ENCODE measurements around the gene MED13L. TPM values are rescaled to one million over a fixed set of nuclear protein-coding genes. Genes with fewer than 3 reads are reported as not detected.

MED13L gene
- total and polyA plus RNA-seq, 2 of the 8 experiments (the other 6 are each of a cell fraction or from before 2014, with no cell fraction given) = 15.9 to 51.7 TPM

GRCh38 chr12:116093915-116094314 is 183.6 kb downstream of the MED13L start:
- H3K36me3 ChIP-seq (ENCODE audit: control insufficient read depth in 2 of 4, insufficient read depth in 4 of 4, low read length in 3 of 4) = no peaks in the 10 kb centered on the region
- no peaks in the 10 kb centered on the region for H3K79me1 ChIP-seq (ENCODE audit: low read depth, low read length)
- TF ChIP-seq ASH2L (IDR thresholded peaks at IDR 0.05; ENCODE audit: low read length) = no peak
- TF ChIP-seq YY1 (IDR thresholded peaks at IDR 0.05; ENCODE audit: low read depth, low read length) = no peak
- no peak for TF ChIP-seq E2F6 (IDR thresholded peaks at IDR 0.05)
- TF ChIP-seq CBX5 (IDR thresholded peaks at IDR 0.05; ENCODE audit: low read depth, low read length) = no peak
- H2BK20ac ChIP-seq (ENCODE audit: low read length) = no peak overlapping the region
- 85% methylated on average over 1 of the region's 1 CpG; no CpG with 5 or more reads in 1 of the 2 experiments for WGBS, 2 experiments (ENCODE audit: extremely low coverage in 1 of 2, insufficient coverage in 1 of 2, insufficient read length in 1 of 2, insufficient replicate concordance in 2 of 2, low coverage in 1 of 2, low lambda C conversion rate in 2 of 2, missing lambda C conversion rate in 1 of 2)
- H3K4me2 ChIP-seq (ENCODE audit: insufficient read depth in 1 of 2, low read depth in 2 of 2, low read length in 2 of 2) = no peak overlapping the region
- no peak overlapping the region for H4K91ac ChIP-seq (replicated peaks; ENCODE audit: insufficient read length, low read length)
- no peak overlapping the region for H3K18ac ChIP-seq (ENCODE audit: extremely low read depth, low read length)
- no peaks in the 10 kb centered on the region for H3K4me1 ChIP-seq (replicated peaks in 1 of 4; ENCODE audit: control insufficient read depth in 3 of 4, insufficient read depth in 4 of 4, low read length in 3 of 4)
- FAIRE-seq = no peak
- no peak overlapping the region for H2BK15ac ChIP-seq (ENCODE audit: low read length)
- no peak for DNase-seq (ENCODE audit: low read depth in 1 of 2, low spot score in 2 of 2)
- H2BK120ac ChIP-seq (replicated peaks; ENCODE audit: low read depth, low read length) = no peak overlapping the region
- H3K14ac ChIP-seq (ENCODE audit: insufficient read length) = no peak overlapping the region
- ChIA-PET POLR2A (ENCODE audit: partially characterized antibody) (no interaction called here), CTCF (ENCODE audit: partially characterized antibody) (no interaction called here)
- no peak overlapping the region for H4K5ac ChIP-seq (ENCODE audit: insufficient read length, low read depth, low read length)
- no peak overlapping the region for H3K23ac ChIP-seq (ENCODE audit: insufficient read length)
- peaks cover 0 to 14% of the 10 kb centered on the region in 2 experiments; a peak in 1 of 4 replicates for H3K79me2 ChIP-seq (ENCODE audit: control insufficient read depth in 1 of 2, insufficient read depth in 2 of 2, low read length in 2 of 2)
- no peaks in the 10 kb centered on the region for H3K23me2 ChIP-seq (ENCODE audit: low read depth, low read length)
- no peak overlapping the region for H3K9ac ChIP-seq (replicated peaks in 1 of 4; ENCODE audit: extremely low read depth in 1 of 4, low read depth in 3 of 4, low read length in 3 of 4)
- no peak overlapping the region for H2BK12ac ChIP-seq (ENCODE audit: low read depth, low read length)
- no peaks in the 10 kb centered on the region for H4K20me1 ChIP-seq (replicated peaks in 1 of 2; ENCODE audit: control insufficient read depth in 1 of 2, insufficient read depth in 2 of 2, low read length in 2 of 2)
- no peak overlapping the region for H3K56ac ChIP-seq (replicated peaks; ENCODE audit: insufficient read length, low read depth, low read length)
- no peak overlapping the region for H4K8ac ChIP-seq (ENCODE audit: extremely low read depth, insufficient read depth, low read length)
- no peaks in the 10 kb centered on the region for H3K27me3 ChIP-seq (replicated peaks in 1 of 4; ENCODE audit: control insufficient read depth in 3 of 4, extremely low read depth in 1 of 4, insufficient read depth in 3 of 4, low read length in 3 of 4)
- H2BK5ac ChIP-seq (ENCODE audit: low read depth, low read length) = no peak overlapping the region
- no peak overlapping the region for H3K4me3 ChIP-seq (ENCODE audit: extremely low read depth in 1 of 4, insufficient read depth in 2 of 4, low read depth in 3 of 4, low read length in 4 of 4)
- no peak overlapping the region for H2AFZ ChIP-seq (ENCODE audit: low read length)
- no peak overlapping the region for H2AK5ac ChIP-seq (ENCODE audit: low read depth, low read length)
- H3K9me3 ChIP-seq (ENCODE audit: insufficient read depth in 2 of 2, low read depth in 1 of 2, low read length in 1 of 2) = no peaks in the 10 kb centered on the region
- H3K27ac ChIP-seq (ENCODE audit: low read depth, low read length) = no peak overlapping the region
- H3K4ac ChIP-seq (replicated peaks; ENCODE audit: insufficient read length, low read depth, low read length) = no peak overlapping the region
